ELF-1 (cell line): Measurements from ENCODE around the gene LUC7L2.
"Not testable (repeated sequence)": the region's sequence is repeated elsewhere in the genome, so short reads cannot be mapped to it uniquely, and the experiment has no call there.

Experiments
- DNase-seq: peaks from one replicate; pipeline ENCODE4 v3.0.0-alpha.2; 2016; ENCODE audit warnings: low read depth, low spot score

The LUC7L2 gene

GRCh38 chr7:139355320-139355719, 4.4 kb upstream of the LUC7L2 start:
- no peak for DNase-seq

- DNase-seq = not testable (repeated sequence)
Observed at GRCh38 chr7:139357729-139358506, 1.8 kb upstream of the LUC7L2 start.

GRCh38 chr7:139358541-139359365, 941 bp upstream of the LUC7L2 start:
- peak; percentile 68 for DNase-seq

- DNase-seq = peak; percentile 99
Observed at GRCh38 chr7:139360210-139360947, 685 bp downstream of the LUC7L2 start.

- no peak for DNase-seq
Observed at GRCh38 chr7:139360948-139361307, 1.2 kb downstream of the LUC7L2 start.

- DNase-seq = no peak
Observed at GRCh38 chr7:139361523-139361922, 1.8 kb downstream of the LUC7L2 start.

- peak; percentile 18 for DNase-seq
Observed at GRCh38 chr7:139362302-139362701, 2.6 kb downstream of the LUC7L2 start.

GRCh38 chr7:139362981-139363380, 3.3 kb downstream of the LUC7L2 start:
- DNase-seq = peak; percentile 17

- DNase-seq = no peak
Observed at GRCh38 chr7:139365336-139365735, 5.6 kb downstream of the LUC7L2 start.

GRCh38 chr7:139366400-139366799, 6.7 kb downstream of the LUC7L2 start:
- DNase-seq = no peak

- DNase-seq = no peak
Observed at GRCh38 chr7:139367438-139368155, 7.9 kb downstream of the LUC7L2 start.

- DNase-seq = no peak
Observed at GRCh38 chr7:139370301-139370942, 10.7 kb downstream of the LUC7L2 start.

- no peak for DNase-seq
Observed at GRCh38 chr7:139370943-139371313, 11.2 kb downstream of the LUC7L2 start.

GRCh38 chr7:139374246-139374645, 14.6 kb downstream of the LUC7L2 start:
- DNase-seq = no peak

GRCh38 chr7:139382439-139382838, 22.7 kb downstream of the LUC7L2 start:
- DNase-seq = no peak

- no peak for DNase-seq
Observed at GRCh38 chr7:139384611-139385010, 24.9 kb downstream of the LUC7L2 start.

GRCh38 chr7:139387594-139387993, 27.9 kb downstream of the LUC7L2 start:
- DNase-seq = no peak

GRCh38 chr7:139389091-139389490, 29.4 kb downstream of the LUC7L2 start:
- no peak for DNase-seq

GRCh38 chr7:139389774-139390173, 30.1 kb downstream of the LUC7L2 start:
- DNase-seq = no peak

GRCh38 chr7:139393621-139394211, 34.0 kb downstream of the LUC7L2 start:
- no peak for DNase-seq

- DNase-seq = no peak
Observed at GRCh38 chr7:139394540-139394939, 34.8 kb downstream of the LUC7L2 start.
